Lung (tissue), 12 donors: ENCODE data around the gene PEAR1. TPM values are rescaled to one million over a fixed set of nuclear protein-coding genes. Genes with fewer than 3 reads are reported as not detected.

Experiments
- ATAC-seq: fragments of 200-7000 bp; cut with Tn5 transposase; one replicate; pipeline ENCODE4 v1.9.1; 2020; ENCODE audit warnings: moderate number of reproducible peaks; ENCODE audit not compliant: insufficient read depth, low FRiP score
- DNase-seq, 3 donors: peaks; one replicate each; pipeline ENCODE4 v3.0.0-alpha.2; 2013 to 2017
- H3K27ac ChIP-seq, 2 donors: one replicate each; pipeline ENCODE4 v1.5.1; 2013; ENCODE audit warnings: mild to moderate bottlenecking in 2 of 2, moderate library complexity in 2 of 2, control low read depth in 1 of 2, inconsistent platforms in 1 of 2, low read depth in 1 of 2, low read length in 1 of 2
- H3K27me3 ChIP-seq, 3 donors: one replicate each; pipeline ENCODE4 v1.5.1; 2013; ENCODE audit warnings: low read length in 2 of 3; ENCODE audit not compliant: control insufficient read depth in 3 of 3, insufficient read depth in 3 of 3
- H3K36me3 ChIP-seq, 4 donors: one replicate each; pipeline ENCODE4 v1.5.1; 2013; ENCODE audit warnings: low read length in 4 of 4, mild to moderate bottlenecking in 1 of 4, moderate library complexity in 1 of 4; ENCODE audit not compliant: control insufficient read depth in 4 of 4, insufficient read depth in 4 of 4
- H3K4me1 ChIP-seq, 5 donors: one replicate each; pipeline ENCODE4 v1.5.1; 2013; ENCODE audit warnings: low read length in 5 of 5, mild to moderate bottlenecking in 2 of 5, moderate library complexity in 1 of 5; ENCODE audit not compliant: control insufficient read depth in 5 of 5, insufficient read depth in 5 of 5
- H3K4me3 ChIP-seq: one replicate; pipeline ENCODE4 v1.5.1; 2013; ENCODE audit warnings: mild to moderate bottlenecking, control low read depth, moderate library complexity
- H3K9ac ChIP-seq, 2 donors: one replicate each; pipeline ENCODE4 v1.5.1; 2013; ENCODE audit warnings: low read length in 2 of 2, control low read depth in 1 of 2; ENCODE audit not compliant: insufficient read depth in 1 of 2
- H3K9me3 ChIP-seq, 4 donors: one replicate each; pipeline ENCODE4 v1.5.1; 2013; ENCODE audit warnings: low read length in 3 of 4, mild to moderate bottlenecking in 1 of 4, moderate library complexity in 1 of 4; ENCODE audit not compliant: control insufficient read depth in 4 of 4, insufficient read depth in 3 of 4
- CTCF ChIP-seq: IDR thresholded peaks from 2 replicates; pipeline ENCODE4 v1.5.1; 2012; ENCODE audit warnings: mild to moderate bottlenecking; ENCODE audit errors: control extremely low read depth, extremely low read depth
- WGBS, 2 donors: extraction: QIAGEN DNeasy Blood & Tissue Kit; methylation state at CpG; one replicate each; pipeline ENCODE4 v1.1.7; 2013; 5-methylcytosine and 5-hydroxymethylcytosine counted together
- polyA plus RNA-seq, 2 donors: library from polyadenylated mRNA; stranded (reverse); fragments of 200-250 nt; gene quantifications; one replicate each; pipeline ENCODE4 v1.2.1, GENCODE V29; 2013
- total RNA-seq, 2 donors: library from RNA; depleted of rRNA in 1 of 2; stranded (reverse); fragments of >200 nt in 1 of 2; gene quantifications; one replicate each; pipeline ENCODE4 v1.2.1, GENCODE V29; 2014 to 2021
- donor health status: control.
- donor health status: control.
- donor health status: Bipolar disorder and iron deficiency.
- donor health status: healthy.
- donor health status: DM: yes; HTN: yes; CAD: no.

The PEAR1 gene
- total and polyA plus RNA-seq, 4 donors: 7.6 to 15.3 (median 12.9) TPM

DNA sequence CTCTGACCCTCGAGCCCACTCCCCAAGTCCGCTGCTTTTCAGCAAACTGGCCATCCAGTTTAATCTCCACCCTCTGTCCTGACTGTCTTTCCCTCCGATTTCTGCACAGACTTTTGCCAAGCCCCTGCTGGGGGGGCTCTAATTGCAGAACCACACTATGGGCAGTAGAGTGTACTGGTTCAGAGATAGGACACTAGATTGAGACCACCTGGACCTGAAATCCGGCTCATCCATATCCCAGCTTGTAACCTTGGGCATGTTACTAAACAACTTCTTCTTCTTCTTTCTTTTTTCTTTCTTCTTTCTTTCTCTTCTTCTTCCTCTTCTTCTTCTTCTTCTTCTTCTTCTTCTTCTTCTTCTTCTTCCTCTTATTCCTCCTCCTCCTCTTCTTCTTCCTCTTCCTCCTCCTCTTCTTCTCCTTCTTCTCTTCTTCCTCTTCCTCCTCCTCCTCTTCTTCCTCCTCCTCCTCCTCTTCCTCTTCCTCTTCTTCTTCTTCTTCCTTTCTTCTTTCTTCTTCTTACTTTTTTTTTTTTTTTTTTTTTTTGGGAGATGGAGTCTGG lies 34.6 kb downstream of the PEAR1 start:
- Histone ChIP-seq H3K4me3 (no peak overlapping the region), H3K27me3 (peaks cover 0 to 64% (median 50%) of the 10 kb centered on the region in 3 donors)
- ATAC-seq: no peak

DNA sequence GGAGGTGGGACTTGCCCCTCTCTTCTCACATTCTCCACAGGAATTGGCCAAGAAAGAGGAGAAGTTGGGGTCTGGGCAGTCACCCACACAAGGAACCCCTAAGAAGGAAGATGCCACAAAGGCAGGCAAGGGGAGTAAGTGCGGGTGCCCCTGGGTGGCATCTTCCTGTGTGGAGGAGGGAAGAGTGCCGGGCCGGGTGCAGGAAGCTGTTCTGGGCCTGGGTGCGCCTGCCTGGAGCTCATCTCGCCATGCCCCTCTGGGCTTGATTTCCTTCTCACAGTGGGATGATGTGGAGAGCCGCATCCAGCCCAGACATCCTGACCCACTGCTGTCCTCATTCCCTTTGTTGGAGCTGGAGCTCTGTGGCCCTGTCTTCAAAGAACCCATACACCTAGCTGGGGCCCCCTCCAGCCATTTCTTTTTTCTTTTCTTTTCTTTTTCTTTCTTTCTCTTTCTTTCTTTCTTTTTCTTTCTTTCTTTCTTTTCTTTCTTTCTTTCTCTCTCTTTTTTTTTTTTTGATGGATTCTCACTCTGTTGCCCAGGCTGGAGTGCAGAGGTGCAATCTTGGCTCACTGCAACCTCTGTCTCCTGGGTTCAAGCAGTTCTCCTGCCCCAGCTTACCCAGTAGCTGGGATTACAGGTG lies 36.2 kb downstream of the PEAR1 start:
- H3K9ac ChIP-seq: no peak overlapping the region
- no peak overlapping the region for H3K27ac ChIP-seq
- 67 to 74% methylated on average over 6 of the region's 6 CpGs for WGBS, 2 donors
- H3K4me3 ChIP-seq: no peak overlapping the region
- peaks cover 0 to 4% (median 0%) of the 10 kb centered on the region in 5 donors for H3K4me1 ChIP-seq
- DNase-seq (no peak), ATAC-seq (no peak)
- no peaks in the 10 kb centered on the region for H3K36me3 ChIP-seq
- no peaks in the 10 kb centered on the region for H3K9me3 ChIP-seq
- no peak for TF ChIP-seq CTCF
- H3K27me3 ChIP-seq: peaks cover 0 to 48% (median 41%) of the 10 kb centered on the region in 3 donors

More for the DNA sequence above, 34.6 kb downstream of the PEAR1 start:
- Histone ChIP-seq H3K27ac (no peak overlapping the region), H3K36me3 (no peaks in the 10 kb centered on the region), H3K4me1 (peaks cover 0 to 12% (median 6%) of the 10 kb centered on the region in 5 donors), H3K9me3 (no peaks in the 10 kb centered on the region), H3K9ac (no peak overlapping the region)
- WGBS, 2 donors: 8 to 11% methylated on average over 4 of the region's 4 CpGs
- no peak for TF ChIP-seq CTCF
- DNase-seq: no peak

DNA sequence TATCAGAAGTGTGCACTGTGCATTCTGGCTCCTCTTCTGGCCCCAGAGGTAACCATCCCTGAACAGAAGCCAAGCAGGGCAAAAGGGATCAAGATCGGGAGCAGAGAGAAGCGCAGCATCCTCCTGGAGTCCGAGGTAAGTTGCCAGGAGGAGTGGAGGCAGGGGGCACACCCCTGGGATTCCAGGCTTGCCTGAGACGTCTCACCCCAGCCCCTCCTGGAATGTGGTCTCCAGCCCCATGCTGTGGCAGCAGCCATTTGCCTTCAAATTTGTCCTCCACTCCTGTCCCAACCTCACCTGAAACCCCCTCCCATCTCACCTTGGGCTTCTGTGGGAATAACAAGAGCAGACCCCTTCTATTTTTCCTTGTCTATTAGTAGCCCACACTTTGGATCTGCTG lies 37.0 kb downstream of the PEAR1 start:
- H3K27ac ChIP-seq: no peak overlapping the region
- H3K27me3 ChIP-seq: peaks cover 0 to 40% (median 33%) of the 10 kb centered on the region in 3 donors
- H3K4me1 ChIP-seq: peaks cover 0 to 4% (median 0%) of the 10 kb centered on the region in 5 donors
- DNase-seq: no peak
- peaks cover 0 to 6% (median 2%) of the 10 kb centered on the region in 4 donors for H3K36me3 ChIP-seq
- TF ChIP-seq CTCF: no peak
- WGBS, 2 donors: 71 to 72% methylated on average over 4 of the region's 4 CpGs
- H3K9ac ChIP-seq: no peak overlapping the region
- H3K4me3 ChIP-seq: no peak overlapping the region
- no peak for ATAC-seq
- no peaks in the 10 kb centered on the region for H3K9me3 ChIP-seq
